ENCODE results near the gene LAMB1.

LAMB1 gene

DNA sequence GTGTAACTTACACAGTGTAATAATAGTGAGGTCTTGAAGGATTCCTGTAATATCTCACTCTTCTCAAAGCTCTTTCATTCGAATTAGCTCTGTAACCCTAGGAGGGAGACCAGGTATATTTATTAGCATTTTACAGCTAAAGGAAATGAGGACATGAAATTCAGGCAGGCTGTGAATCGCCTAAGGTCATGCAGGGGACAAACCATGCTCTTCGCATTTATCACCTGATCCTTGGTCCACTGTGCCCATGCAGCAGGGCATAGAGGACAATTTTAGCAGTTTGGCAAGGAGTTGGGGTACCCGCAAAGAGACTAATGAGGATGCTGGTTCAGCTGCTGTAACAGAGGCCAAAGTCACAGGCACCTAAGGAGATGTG is 14.8 kb upstream of the LAMB1 start:
- TF ChIP-seq, protein P1, sequence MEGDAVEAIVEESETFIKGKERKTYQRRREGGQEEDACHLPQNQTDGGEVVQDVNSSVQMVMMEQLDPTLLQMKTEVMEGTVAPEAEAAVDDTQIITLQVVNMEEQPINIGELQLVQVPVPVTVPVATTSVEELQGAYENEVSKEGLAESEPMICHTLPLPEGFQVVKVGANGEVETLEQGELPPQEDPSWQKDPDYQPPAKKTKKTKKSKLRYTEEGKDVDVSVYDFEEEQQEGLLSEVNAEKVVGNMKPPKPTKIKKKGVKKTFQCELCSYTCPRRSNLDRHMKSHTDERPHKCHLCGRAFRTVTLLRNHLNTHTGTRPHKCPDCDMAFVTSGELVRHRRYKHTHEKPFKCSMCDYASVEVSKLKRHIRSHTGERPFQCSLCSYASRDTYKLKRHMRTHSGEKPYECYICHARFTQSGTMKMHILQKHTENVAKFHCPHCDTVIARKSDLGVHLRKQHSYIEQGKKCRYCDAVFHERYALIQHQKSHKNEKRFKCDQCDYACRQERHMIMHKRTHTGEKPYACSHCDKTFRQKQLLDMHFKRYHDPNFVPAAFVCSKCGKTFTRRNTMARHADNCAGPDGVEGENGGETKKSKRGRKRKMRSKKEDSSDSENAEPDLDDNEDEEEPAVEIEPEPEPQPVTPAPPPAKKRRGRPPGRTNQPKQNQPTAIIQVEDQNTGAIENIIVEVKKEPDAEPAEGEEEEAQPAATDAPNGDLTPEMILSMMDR (IDR thresholded peaks at IDR 0.05; ENCODE audit: low read length) = no peak
- no peak for TF ChIP-seq EZH2 (IDR thresholded peaks at IDR 0.05; ENCODE audit: borderline replicate concordance, low read length)
- Histone ChIP-seq H3K4me2 (ENCODE audit: low read length) (no peak overlapping the region), H4K20me1 (ENCODE audit: insufficient read depth, low read length) (no peaks in the 10 kb centered on the region), H3K9me2 (ENCODE audit: low read depth, low read length) (no peaks in the 10 kb centered on the region), H3K4me1 (ENCODE audit: insufficient read depth, low read length, severe bottlenecking) (no peaks in the 10 kb centered on the region), H3K36me3 (ENCODE audit: insufficient read depth, low read length) (no peaks in the 10 kb centered on the region), H3K27ac (ENCODE audit: low read depth, low read length, poor library complexity, severe bottlenecking) (no peak overlapping the region), H3F3A (ENCODE audit: insufficient read depth, low read length) (no peaks in the 10 kb centered on the region), H3K27me3 (ENCODE audit: insufficient read depth, low read length) (no peaks in the 10 kb centered on the region), H3K9me3 (ENCODE audit: low read length) (no peaks in the 10 kb centered on the region), H3K4me3 (ENCODE audit: low read depth, low read length, poor library complexity, severe bottlenecking) (no peak overlapping the region), H3K9ac (ENCODE audit: low read length) (no peak overlapping the region), H3K79me2 (ENCODE audit: insufficient read depth, low read length) (no peaks in the 10 kb centered on the region), H2AFZ (ENCODE audit: low read length) (no peak overlapping the region)

DNA sequence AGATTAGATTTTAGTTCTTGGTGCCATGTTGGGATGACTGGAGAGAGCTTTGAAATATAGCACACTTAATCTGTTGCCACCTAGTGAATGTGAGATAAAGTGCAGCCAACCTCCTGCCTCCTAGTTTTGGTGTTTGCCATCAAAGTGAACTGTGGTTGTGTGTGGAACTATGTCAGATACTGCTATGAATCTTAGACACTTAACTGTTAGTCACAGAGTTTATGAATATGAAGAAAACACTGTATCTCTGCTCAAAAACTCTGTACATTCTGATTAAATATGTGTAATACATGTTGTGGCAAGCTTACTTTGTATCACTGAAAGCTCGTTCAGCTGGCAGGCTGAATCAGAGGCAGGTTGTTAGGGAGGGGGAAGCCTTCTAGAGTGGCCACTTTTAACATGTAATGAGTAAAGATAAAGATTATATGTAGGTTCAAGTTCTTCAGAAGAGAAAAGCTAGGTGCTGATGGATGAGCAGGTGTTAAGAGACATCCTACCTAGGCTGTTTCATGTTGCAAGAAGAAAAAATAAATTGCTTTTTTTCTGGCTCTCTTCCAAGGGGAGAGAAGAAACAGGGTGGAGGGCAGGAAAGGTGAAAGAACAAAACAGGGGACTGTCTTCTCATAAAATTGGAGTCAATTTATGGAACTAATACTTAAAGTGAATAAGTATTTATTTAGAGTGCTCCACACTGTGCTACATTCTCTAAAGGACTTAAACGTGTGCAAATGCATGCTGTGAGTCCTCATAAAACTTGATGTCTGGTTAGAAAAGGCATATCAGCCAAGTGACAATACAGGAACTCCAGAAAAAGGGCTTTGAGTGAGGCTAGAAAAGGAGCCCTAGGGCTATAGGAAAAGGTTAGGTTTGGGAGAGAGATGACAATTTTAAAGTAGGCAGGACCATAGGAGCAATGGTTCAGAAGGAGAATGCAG is 14.1 kb upstream of the LAMB1 start:
- Histone ChIP-seq H3K27ac (ENCODE audit: low read depth, low read length, poor library complexity, severe bottlenecking) (no peak overlapping the region), H3K36me3 (ENCODE audit: insufficient read depth, low read length) (no peaks in the 10 kb centered on the region), H3K9me2 (ENCODE audit: low read depth, low read length) (no peaks in the 10 kb centered on the region), H3K4me1 (ENCODE audit: insufficient read depth, low read length, severe bottlenecking) (no peaks in the 10 kb centered on the region), H3K9me3 (ENCODE audit: low read length) (no peaks in the 10 kb centered on the region), H2AFZ (ENCODE audit: low read length) (no peak overlapping the region), H3K9ac (ENCODE audit: low read length) (no peak overlapping the region), H3K27me3 (ENCODE audit: insufficient read depth, low read length) (no peaks in the 10 kb centered on the region), H3K4me3 (ENCODE audit: low read depth, low read length, poor library complexity, severe bottlenecking) (no peak overlapping the region), H3K79me2 (ENCODE audit: insufficient read depth, low read length) (no peaks in the 10 kb centered on the region), H4K20me1 (ENCODE audit: insufficient read depth, low read length) (no peaks in the 10 kb centered on the region), H3F3A (ENCODE audit: insufficient read depth, low read length) (no peaks in the 10 kb centered on the region), H3K4me2 (ENCODE audit: low read length) (no peak overlapping the region)
- no peak for TF ChIP-seq EZH2 (IDR thresholded peaks at IDR 0.05; ENCODE audit: borderline replicate concordance, low read length)
- TF ChIP-seq, protein P1 (IDR thresholded peaks at IDR 0.05; ENCODE audit: low read length) = peak; percentile 53; the same call in 1 of the 2 replicates

DNA sequence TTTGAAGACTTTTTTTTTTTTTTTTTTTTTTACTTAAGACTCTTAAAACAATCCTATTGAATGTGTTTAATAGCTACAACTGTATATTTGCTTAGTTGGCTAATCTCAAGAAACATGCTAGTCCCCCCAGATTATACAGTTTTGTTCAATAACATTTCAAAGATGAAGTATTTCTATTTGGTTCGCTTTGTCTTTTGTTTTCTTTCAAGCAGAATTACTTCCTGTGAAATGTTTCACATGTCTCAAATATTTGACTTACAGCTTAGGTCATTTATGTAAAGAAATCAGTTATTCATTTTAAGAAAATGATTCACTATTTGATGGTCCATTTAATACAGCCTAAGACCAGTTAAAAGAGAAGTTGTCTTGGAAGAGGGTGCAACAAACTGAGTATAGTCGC is 12.8 kb upstream of the LAMB1 start:
- Histone ChIP-seq H2AFZ (ENCODE audit: low read length) (no peak overlapping the region), H4K20me1 (ENCODE audit: insufficient read depth, low read length) (no peaks in the 10 kb centered on the region), H3K9me3 (ENCODE audit: low read length) (no peaks in the 10 kb centered on the region), H3K4me2 (ENCODE audit: low read length) (no peak overlapping the region), H3K27ac (ENCODE audit: low read depth, low read length, poor library complexity, severe bottlenecking) (no peak overlapping the region), H3K4me3 (ENCODE audit: low read depth, low read length, poor library complexity, severe bottlenecking) (no peak overlapping the region), H3K36me3 (ENCODE audit: insufficient read depth, low read length) (no peaks in the 10 kb centered on the region), H3F3A (ENCODE audit: insufficient read depth, low read length) (no peaks in the 10 kb centered on the region), H3K4me1 (ENCODE audit: insufficient read depth, low read length, severe bottlenecking) (no peaks in the 10 kb centered on the region), H3K27me3 (ENCODE audit: insufficient read depth, low read length) (no peaks in the 10 kb centered on the region), H3K79me2 (ENCODE audit: insufficient read depth, low read length) (no peaks in the 10 kb centered on the region), H3K9ac (ENCODE audit: low read length) (no peak overlapping the region), H3K9me2 (ENCODE audit: low read depth, low read length) (no peaks in the 10 kb centered on the region)
- TF ChIP-seq, protein P1 (IDR thresholded peaks at IDR 0.05; ENCODE audit: low read length) = no peak
- TF ChIP-seq EZH2 (IDR thresholded peaks at IDR 0.05; ENCODE audit: borderline replicate concordance, low read length) = no peak
